Fibroblast of lung (primary cell): ENCODE measurements around the gene CFAP46.

Experiments
- CTCF ChIP-seq, 2 donors: IDR thresholded peaks in 1 of 2; conservative IDR thresholded peaks in 1 of 2; 1 replicate in 1 of 2; 2 replicates in 1 of 2; pipeline ENCODE4 v1.5.1; 2011 to 2012; ENCODE audit warnings: low read length in 2 of 2, control low read depth in 1 of 2, inconsistent platforms in 1 of 2, low read depth in 1 of 2, mild to moderate bottlenecking in 1 of 2
- EZH2 ChIP-seq: IDR thresholded peaks from 2 replicates; pipeline ENCODE4 v1.5.1; 2012; ENCODE audit warnings: low read length, control low read depth, mild to moderate bottlenecking; ENCODE audit errors: missing control alignments

- TF ChIP-seq CTCF (conservative IDR thresholded peaks at IDR 0.05 in 1 of 2, IDR thresholded peaks at IDR 0.05 in 1 of 2; ENCODE audit: low read depth in 1 of 2, low read length in 2 of 2) (no peak), EZH2 (no peak)
Observed at GRCh38 chr10:132855889-132856288, 86.5 kb downstream of the CFAP46 start.
